ENCODE measurements around the gene HCRTR2. TPM values are rescaled to one million over a fixed set of nuclear protein-coding genes. Genes with fewer than 3 reads are reported as not detected.
"Not testable (repeated sequence)": the region's sequence is repeated elsewhere in the genome, so short reads cannot be mapped to it uniquely, and the experiment has no call there.

HCRTR2 gene
- polyA plus RNA-seq, 1 donor: 0.10 TPM

GRCh38 chr6:55220961-55221360 lies 46.6 kb downstream of the HCRTR2 start:
- no peaks in the 10 kb centered on the region for H3K27me3 ChIP-seq (ENCODE audit: control insufficient read depth, insufficient read depth, low read length)
- WGBS (ENCODE audit: insufficient coverage, low lambda C conversion rate): 92% methylated on average over 2 of the region's 3 CpGs

GRCh38 chr6:55227862-55228261 lies 53.5 kb downstream of the HCRTR2 start:
- no peak overlapping the region for H3K27ac ChIP-seq (ENCODE audit: low read length)
- H3K4me3 ChIP-seq (ENCODE audit: low read length): no peak overlapping the region
- no peaks in the 10 kb centered on the region for H3K9me3 ChIP-seq (ENCODE audit: control insufficient read depth, low read depth, low read length)
- H3K4me1 ChIP-seq (ENCODE audit: control insufficient read depth, insufficient read depth, low read length): no peaks in the 10 kb centered on the region
- H3K36me3 ChIP-seq (ENCODE audit: control insufficient read depth, insufficient read depth, low read length): no peaks in the 10 kb centered on the region
- 61% methylated on average over 2 of the region's 2 CpGs for WGBS (ENCODE audit: insufficient coverage, low lambda C conversion rate)
- no peak for DNase-seq
- no peaks in the 10 kb centered on the region for H3K27me3 ChIP-seq (ENCODE audit: control insufficient read depth, insufficient read depth, low read length)

More at GRCh38 chr6:55220961-55221360, 46.6 kb downstream of the HCRTR2 start:
- Histone ChIP-seq H3K36me3 (ENCODE audit: control insufficient read depth, insufficient read depth, low read length) (no peaks in the 10 kb centered on the region), H3K4me1 (ENCODE audit: control insufficient read depth, insufficient read depth, low read length) (no peaks in the 10 kb centered on the region), H3K27ac (ENCODE audit: low read length) (no peak overlapping the region), H3K4me3 (ENCODE audit: low read length) (no peak overlapping the region), H3K9me3 (ENCODE audit: control insufficient read depth, low read depth, low read length) (no peaks in the 10 kb centered on the region)
- DNase-seq: no peak

- Histone ChIP-seq H3K36me3 (ENCODE audit: control insufficient read depth, insufficient read depth, low read length) (no peaks in the 10 kb centered on the region), H3K27me3 (ENCODE audit: control insufficient read depth, insufficient read depth, low read length) (no peaks in the 10 kb centered on the region), H3K4me3 (ENCODE audit: low read length) (no peak overlapping the region), H3K9me3 (ENCODE audit: control insufficient read depth, low read depth, low read length) (no peaks in the 10 kb centered on the region), H3K4me1 (ENCODE audit: control insufficient read depth, insufficient read depth, low read length) (no peaks in the 10 kb centered on the region), H3K27ac (ENCODE audit: low read length) (no peak overlapping the region)
- WGBS (ENCODE audit: insufficient coverage, low lambda C conversion rate): no CpG with 5 or more reads among the region's 1 CpG
- DNase-seq: no peak
These were observed 64.8 kb downstream of the HCRTR2 start for GRCh38 chr6:55239099-55239498.

- H3K9me3 ChIP-seq (ENCODE audit: control insufficient read depth, low read depth, low read length); H3K4me1 ChIP-seq (ENCODE audit: control insufficient read depth, insufficient read depth, low read length); H3K27me3 ChIP-seq (ENCODE audit: control insufficient read depth, insufficient read depth, low read length); H3K27ac ChIP-seq (ENCODE audit: low read length); H3K36me3 ChIP-seq (ENCODE audit: control insufficient read depth, insufficient read depth, low read length); H3K4me3 ChIP-seq (ENCODE audit: low read length): not testable (repeated sequence)
- peak in 1 of 2 donors; percentile 11 for DNase-seq
- 58% methylated on average over 4 of the region's 6 CpGs for WGBS (ENCODE audit: insufficient coverage, low lambda C conversion rate)
These were observed 66.8 kb downstream of the HCRTR2 start for GRCh38 chr6:55240975-55241605.

- Histone ChIP-seq H3K4me3 (ENCODE audit: low read length) (no peak overlapping the region), H3K27ac (ENCODE audit: low read length) (no peak overlapping the region), H3K9me3 (ENCODE audit: control insufficient read depth, low read depth, low read length) (no peaks in the 10 kb centered on the region), H3K4me1 (ENCODE audit: control insufficient read depth, insufficient read depth, low read length) (no peaks in the 10 kb centered on the region), H3K27me3 (ENCODE audit: control insufficient read depth, insufficient read depth, low read length) (no peaks in the 10 kb centered on the region), H3K36me3 (ENCODE audit: control insufficient read depth, insufficient read depth, low read length) (no peaks in the 10 kb centered on the region)
- WGBS (ENCODE audit: insufficient coverage, low lambda C conversion rate): no CpG with 5 or more reads among the region's 1 CpG
- no peak for DNase-seq
These were observed 76.1 kb downstream of the HCRTR2 start for GRCh38 chr6:55250400-55250799.

- Histone ChIP-seq H3K27me3 (ENCODE audit: control insufficient read depth, insufficient read depth, low read length) (no peaks in the 10 kb centered on the region), H3K4me1 (ENCODE audit: control insufficient read depth, insufficient read depth, low read length) (no peaks in the 10 kb centered on the region), H3K9me3 (ENCODE audit: control insufficient read depth, low read depth, low read length) (no peaks in the 10 kb centered on the region), H3K36me3 (ENCODE audit: control insufficient read depth, insufficient read depth, low read length) (no peaks in the 10 kb centered on the region), H3K27ac (ENCODE audit: low read length) (no peak overlapping the region), H3K4me3 (ENCODE audit: low read length) (no peak overlapping the region)
- WGBS (ENCODE audit: insufficient coverage, low lambda C conversion rate): no CpG with 5 or more reads among the region's 10 CpGs
- no peak for DNase-seq
These were observed 80.8 kb downstream of the HCRTR2 start for GRCh38 chr6:55255113-55255512.

GRCh38 chr6:55260181-55260580 lies 85.9 kb downstream of the HCRTR2 start:
- Histone ChIP-seq H3K36me3 (ENCODE audit: control insufficient read depth, insufficient read depth, low read length) (no peaks in the 10 kb centered on the region), H3K9me3 (ENCODE audit: control insufficient read depth, low read depth, low read length) (no peaks in the 10 kb centered on the region), H3K4me3 (ENCODE audit: low read length) (no peak overlapping the region), H3K4me1 (ENCODE audit: control insufficient read depth, insufficient read depth, low read length) (no peaks in the 10 kb centered on the region), H3K27me3 (ENCODE audit: control insufficient read depth, insufficient read depth, low read length) (no peaks in the 10 kb centered on the region), H3K27ac (ENCODE audit: low read length) (no peak overlapping the region)
- no CpG with 5 or more reads among the region's 2 CpGs for WGBS (ENCODE audit: insufficient coverage, low lambda C conversion rate)
- no peak for DNase-seq

GRCh38 chr6:55265409-55266114 lies 91.2 kb downstream of the HCRTR2 start:
- Histone ChIP-seq H3K9me3 (ENCODE audit: control insufficient read depth, low read depth, low read length) (no peaks in the 10 kb centered on the region), H3K27me3 (ENCODE audit: control insufficient read depth, insufficient read depth, low read length) (no peaks in the 10 kb centered on the region), H3K4me1 (ENCODE audit: control insufficient read depth, insufficient read depth, low read length) (no peaks in the 10 kb centered on the region), H3K36me3 (ENCODE audit: control insufficient read depth, insufficient read depth, low read length) (no peaks in the 10 kb centered on the region), H3K4me3 (ENCODE audit: low read length) (no peak overlapping the region), H3K27ac (ENCODE audit: low read length) (no peak overlapping the region)
- 90% methylated on average over 3 of the region's 4 CpGs for WGBS (ENCODE audit: insufficient coverage, low lambda C conversion rate)
- no peak for DNase-seq

- H3K9me3 ChIP-seq (ENCODE audit: control insufficient read depth, low read depth, low read length): no peaks in the 10 kb centered on the region
These were observed 92.6 kb downstream of the HCRTR2 start for GRCh38 chr6:55266896-55267295.

GRCh38 chr6:55276745-55277530 lies 102.6 kb downstream of the HCRTR2 start:
- Histone ChIP-seq H3K4me1 (ENCODE audit: control insufficient read depth, insufficient read depth, low read length) (no peaks in the 10 kb centered on the region), H3K9me3 (ENCODE audit: control insufficient read depth, low read depth, low read length) (no peaks in the 10 kb centered on the region), H3K36me3 (ENCODE audit: control insufficient read depth, insufficient read depth, low read length) (no peaks in the 10 kb centered on the region), H3K27me3 (ENCODE audit: control insufficient read depth, insufficient read depth, low read length) (no peaks in the 10 kb centered on the region), H3K27ac (ENCODE audit: low read length) (no peak overlapping the region), H3K4me3 (ENCODE audit: low read length) (no peak overlapping the region)
- 32% methylated on average over 2 of the region's 15 CpGs for WGBS (ENCODE audit: insufficient coverage, low lambda C conversion rate)
- peak; percentile 41 to 47 for DNase-seq

More at GRCh38 chr6:55266896-55267295, 92.6 kb downstream of the HCRTR2 start:
- Histone ChIP-seq H3K4me3 (ENCODE audit: low read length) (no peak overlapping the region), H3K4me1 (ENCODE audit: control insufficient read depth, insufficient read depth, low read length) (no peaks in the 10 kb centered on the region), H3K27me3 (ENCODE audit: control insufficient read depth, insufficient read depth, low read length) (no peaks in the 10 kb centered on the region), H3K36me3 (ENCODE audit: control insufficient read depth, insufficient read depth, low read length) (no peaks in the 10 kb centered on the region), H3K27ac (ENCODE audit: low read length) (no peak overlapping the region)
- 67% methylated on average over 1 of the region's 2 CpGs for WGBS (ENCODE audit: insufficient coverage, low lambda C conversion rate)
- no peak for DNase-seq
